Ovary (tissue), 3 donors: ENCODE results near the gene NNT.

Experiments
- CTCF ChIP-seq, 3 donors: fragments of 450-650 bp in 2 of 3; fragments of 200-600 bp in 1 of 3; IDR thresholded peaks; one replicate each; pipeline versions ENCODE4 v1.5.1 to v1.8.0; 2016 to 2022; ENCODE audit warnings: antibody characterized with exemption in 3 of 3, mild to moderate bottlenecking in 1 of 3
- EP300 ChIP-seq: sonication (generic); formaldehyde crosslinking; IDR thresholded peaks from one replicate; pipeline ENCODE4 v1.6.1; 2017; ENCODE audit warnings: antibody characterized with exemption
- POLR2A ChIP-seq: fragments of 450-650 bp; IDR thresholded peaks from one replicate; pipeline ENCODE4 v1.6.1; 2017; ENCODE audit warnings: antibody characterized with exemption, mild to moderate bottlenecking, moderate library complexity
- donor health status: DM: no; HTN: no; CAD: no.

- TF ChIP-seq CTCF (IDR thresholded peaks at IDR 0.05) = no peak
- no peak for TF ChIP-seq EP300
- no peak for TF ChIP-seq POLR2A
Measured at GRCh38 chr5:43619911-43620310, 16.9 kb downstream of the NNT start.
